Colonic mucosa (tissue), 4 donors: Measurements from ENCODE around the gene TEC. TPM values are rescaled to one million over a fixed set of nuclear protein-coding genes. Genes with fewer than 3 reads are reported as not detected.
"Not testable (repeated sequence)": the region's sequence is repeated elsewhere in the genome, so short reads cannot be mapped to it uniquely, and the experiment has no call there.

ENCODE experiments used
- DNase-seq: peaks from one replicate; pipeline ENCODE4 v3.0.0-alpha.2; 2020
- H3K27ac ChIP-seq: fragments of 200-600 bp; one replicate; pipeline ENCODE4 v1.8.0; 2021
- H3K27me3 ChIP-seq: fragments of 200-600 bp; one replicate; pipeline ENCODE4 v1.8.0; 2021
- H3K36me3 ChIP-seq: fragments of 200-600 bp; one replicate; pipeline ENCODE4 v1.8.0; 2021
- H3K4me1 ChIP-seq: fragments of 200-600 bp; one replicate; pipeline ENCODE4 v1.8.0; 2021; ENCODE audit warnings: mild to moderate bottlenecking
- H3K4me3 ChIP-seq: fragments of 200-600 bp; one replicate; pipeline ENCODE4 v1.8.0; 2021
- H3K9ac ChIP-seq, 2 donors: one replicate each; pipeline ENCODE4 v1.7.0; 2013; ENCODE audit warnings: control low read depth in 2 of 2, low read depth in 2 of 2, low read length in 2 of 2
- H3K9me3 ChIP-seq: fragments of 200-600 bp; one replicate; pipeline ENCODE4 v1.8.0; 2021
- intact Hi-C: fragments of 100-400 bp; cut with DNase I; formaldehyde crosslinking; loops from one replicate; pipeline ENCODE4 v1.14.1; 2022
- total RNA-seq, 2 donors: library from RNA; stranded (reverse); fragmentation: NEBNext Ultra II Directional in 1 of 2; extraction: Animal tissue kit (Norgen Biotek cat#: 25700) in 1 of 2; gene quantifications; one replicate each; pipeline ENCODE4 v1.2.1, GENCODE V29; 2021
- TF ChIP-seq, protein P1 (sequence below): fragments of 200-600 bp; IDR thresholded peaks from one replicate; pipeline ENCODE4 v1.8.0; 2022; ENCODE audit warnings: antibody characterized with exemption, mild to moderate bottlenecking
- donor health status: healthy.
- donor health status: DM: no; HTN: no; CAD: no.
- donor health status: DM: no; HTN: no; CAD: no.

The TEC gene
- total RNA-seq, 2 donors from 2014 or later, result 2.1 to 2.9 TPM

- Histone ChIP-seq H3K27me3 (no peaks in the 10 kb centered on the region), H3K4me1 (no peaks in the 10 kb centered on the region), H3K36me3 (no peaks in the 10 kb centered on the region), H3K9ac (no peak overlapping the region), H3K27ac (no peak overlapping the region), H3K9me3 (no peaks in the 10 kb centered on the region), H3K4me3 (no peak overlapping the region)
- TF ChIP-seq, protein P1, sequence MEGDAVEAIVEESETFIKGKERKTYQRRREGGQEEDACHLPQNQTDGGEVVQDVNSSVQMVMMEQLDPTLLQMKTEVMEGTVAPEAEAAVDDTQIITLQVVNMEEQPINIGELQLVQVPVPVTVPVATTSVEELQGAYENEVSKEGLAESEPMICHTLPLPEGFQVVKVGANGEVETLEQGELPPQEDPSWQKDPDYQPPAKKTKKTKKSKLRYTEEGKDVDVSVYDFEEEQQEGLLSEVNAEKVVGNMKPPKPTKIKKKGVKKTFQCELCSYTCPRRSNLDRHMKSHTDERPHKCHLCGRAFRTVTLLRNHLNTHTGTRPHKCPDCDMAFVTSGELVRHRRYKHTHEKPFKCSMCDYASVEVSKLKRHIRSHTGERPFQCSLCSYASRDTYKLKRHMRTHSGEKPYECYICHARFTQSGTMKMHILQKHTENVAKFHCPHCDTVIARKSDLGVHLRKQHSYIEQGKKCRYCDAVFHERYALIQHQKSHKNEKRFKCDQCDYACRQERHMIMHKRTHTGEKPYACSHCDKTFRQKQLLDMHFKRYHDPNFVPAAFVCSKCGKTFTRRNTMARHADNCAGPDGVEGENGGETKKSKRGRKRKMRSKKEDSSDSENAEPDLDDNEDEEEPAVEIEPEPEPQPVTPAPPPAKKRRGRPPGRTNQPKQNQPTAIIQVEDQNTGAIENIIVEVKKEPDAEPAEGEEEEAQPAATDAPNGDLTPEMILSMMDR, result no peak
- no peak for DNase-seq
- intact Hi-C loops, result no loop called here
These were observed 96.3 kb downstream of the TEC start for GRCh38 chr4:48173056-48173991.

GRCh38 chr4:48172651-48173050 lies 97.0 kb downstream of the TEC start:
- DNase-seq, result no peak
- TF ChIP-seq, protein P1, result no peak
- intact Hi-C loops, result no loop called here
- Histone ChIP-seq H3K4me1 (no peaks in the 10 kb centered on the region), H3K27me3 (no peaks in the 10 kb centered on the region), H3K36me3 (no peaks in the 10 kb centered on the region), H3K9me3 (no peaks in the 10 kb centered on the region), H3K9ac (no peak overlapping the region), H3K4me3 (no peak overlapping the region), H3K27ac (no peak overlapping the region)

DNA sequence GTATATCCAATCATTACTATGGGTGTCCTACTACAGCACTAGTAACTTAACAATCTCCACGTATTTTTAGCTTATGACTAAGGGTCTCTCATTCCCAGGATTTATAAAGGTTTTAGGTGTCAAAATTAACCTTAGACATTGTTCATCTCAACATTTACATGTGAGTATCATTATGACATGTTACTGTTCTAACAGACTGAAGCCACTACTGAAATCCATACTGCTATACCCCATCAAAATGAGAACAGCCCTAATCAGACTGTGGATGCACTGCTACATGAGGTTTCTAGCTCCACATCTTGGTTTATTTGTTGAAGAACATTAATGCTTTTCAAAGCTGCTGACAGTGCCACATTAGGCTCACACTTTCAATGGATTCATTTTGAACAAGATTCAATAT lies 100.0 kb downstream of the TEC start:
- TF ChIP-seq, protein P1, result no peak
- no peaks in the 10 kb centered on the region for H3K27me3 ChIP-seq

DNA sequence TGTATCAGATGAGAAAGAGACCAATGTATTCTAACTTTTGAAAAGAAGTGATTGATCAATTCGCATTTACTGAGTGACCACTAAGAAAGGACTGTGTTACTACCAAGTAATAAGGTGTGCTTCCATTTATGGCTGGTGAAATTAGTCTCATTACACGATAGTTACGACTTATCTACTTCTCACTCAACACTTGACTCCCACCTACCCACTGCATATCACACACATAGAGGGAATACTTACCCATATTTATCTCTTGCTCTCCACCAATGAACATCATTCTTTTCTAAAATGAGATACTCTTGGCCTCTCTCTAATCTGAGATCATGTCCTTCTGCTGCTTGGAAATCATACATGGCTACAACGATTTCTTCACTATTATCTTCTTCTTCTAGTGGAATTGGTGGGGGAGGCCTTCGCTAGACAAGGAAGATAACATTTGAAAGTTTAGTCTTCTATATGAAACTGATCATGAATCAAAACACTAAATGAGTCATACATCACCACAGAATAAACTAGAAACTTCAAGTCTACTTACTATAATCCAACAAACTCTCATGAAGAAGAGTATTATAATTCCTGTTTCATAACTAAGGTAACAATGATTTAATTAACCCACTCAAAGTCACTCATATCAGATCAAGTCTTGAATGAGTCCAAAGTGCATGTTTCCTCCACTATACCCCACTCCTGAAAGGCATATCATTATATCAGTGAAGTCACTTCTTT lies 101.9 kb downstream of the TEC start:
- no peaks in the 10 kb centered on the region for H3K27me3 ChIP-seq
- no peaks in the 10 kb centered on the region for H3K9me3 ChIP-seq
- H3K4me3 ChIP-seq, result no peak overlapping the region
- TF ChIP-seq, protein P1, result no peak
- no peak overlapping the region for H3K27ac ChIP-seq
- no peak overlapping the region for H3K9ac ChIP-seq
- intact Hi-C loops, result no loop called here
- no peaks in the 10 kb centered on the region for H3K36me3 ChIP-seq
- no peak for DNase-seq
- H3K4me1 ChIP-seq, result no peaks in the 10 kb centered on the region

More for the DNA sequence above, 100.0 kb downstream of the TEC start:
- Histone ChIP-seq H3K4me3 (no peak overlapping the region), H3K9ac (no peak overlapping the region), H3K27ac (no peak overlapping the region), H3K36me3 (no peaks in the 10 kb centered on the region), H3K4me1 (no peaks in the 10 kb centered on the region), H3K9me3 (no peaks in the 10 kb centered on the region)
- DNase-seq, result no peak
- intact Hi-C loops, result no loop called here

- H3K36me3 ChIP-seq, H3K4me3 ChIP-seq, intact Hi-C loops, DNase-seq, H3K9ac ChIP-seq, H3K9me3 ChIP-seq, H3K27me3 ChIP-seq, H3K27ac ChIP-seq, H3K4me1 ChIP-seq: not testable (repeated sequence)
These were observed 105.1 kb downstream of the TEC start for GRCh38 chr4:48164561-48164960.
